HG02610 (cell line): ENCODE data around the gene FAM107A.

Source experiments
- ATAC-seq: cut with Tn5 transposase; IDR thresholded peaks from one replicate; pipeline ENCODE4 v1.9.1; 2021; ENCODE audit warnings: mild to moderate bottlenecking, moderate library complexity; ENCODE audit not compliant: unreplicated experiment

The FAM107A gene, protein sequence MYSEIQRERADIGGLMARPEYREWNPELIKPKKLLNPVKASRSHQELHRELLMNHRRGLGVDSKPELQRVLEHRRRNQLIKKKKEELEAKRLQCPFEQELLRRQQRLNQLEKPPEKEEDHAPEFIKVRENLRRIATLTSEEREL

DNA sequence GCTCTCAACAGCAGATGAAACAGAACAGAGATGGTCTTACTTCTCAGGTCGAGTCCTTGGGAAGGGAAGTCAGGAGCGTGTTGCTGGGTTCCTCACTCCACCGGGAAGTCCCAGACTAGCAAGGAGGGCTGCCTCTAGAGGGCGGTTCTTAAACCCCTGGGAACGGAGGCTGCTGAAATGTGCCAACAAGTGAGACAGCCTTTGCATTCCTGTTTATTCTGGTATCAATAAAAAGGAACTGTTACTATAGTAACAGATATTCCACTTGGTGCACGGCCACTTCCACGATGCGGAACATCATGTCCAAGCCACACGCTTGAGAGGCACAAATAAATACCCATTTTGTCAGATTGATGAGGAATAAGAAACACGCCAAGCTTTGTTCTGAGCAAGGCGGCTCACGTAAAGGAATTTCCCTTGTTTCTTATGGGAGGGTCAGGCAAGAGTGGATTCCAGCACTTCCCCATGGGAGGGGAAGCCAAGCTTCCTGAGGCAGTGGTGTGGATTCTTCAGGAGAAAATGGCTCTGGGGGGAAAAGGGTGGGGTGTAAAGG, at the start of gene FAM107A:
Gene FAM107A, minus strand, starts transcription at position 123 of the 553 bp plus-strand sequence. CDS start 7,531 bp downstream, outside the sequence.
- no peak for ATAC-seq

DNA sequence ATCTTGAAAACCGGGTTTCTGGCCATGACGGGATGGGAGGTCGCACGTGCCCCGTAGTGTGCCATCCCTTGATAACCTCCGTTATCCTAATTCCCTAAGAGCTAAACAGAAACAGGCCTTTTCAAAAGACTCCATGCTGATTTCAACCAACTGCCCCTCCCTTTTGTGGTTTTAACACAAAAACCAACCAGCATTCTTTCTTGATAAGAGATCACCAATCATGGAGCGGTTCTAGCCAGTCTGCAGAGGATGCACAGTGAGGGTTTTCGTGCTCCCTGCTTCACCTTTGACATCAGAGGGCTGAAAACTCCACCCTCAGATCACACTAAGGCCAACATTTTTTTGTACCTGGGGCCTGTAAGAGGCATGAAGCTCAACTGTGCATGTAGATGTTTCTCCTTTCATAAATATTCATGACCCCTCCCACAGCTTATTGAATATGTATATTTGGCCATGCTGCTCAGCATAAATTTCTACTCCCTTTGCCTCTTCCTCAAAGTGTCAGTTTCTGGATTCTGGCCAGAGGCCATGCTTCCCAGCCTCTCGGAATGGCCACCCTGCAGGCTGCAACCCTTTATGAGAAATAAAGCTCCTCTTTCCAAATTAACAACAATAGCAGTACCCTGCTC, 48.1 kb upstream of the FAM107A start:
- no peak for ATAC-seq

DNA sequence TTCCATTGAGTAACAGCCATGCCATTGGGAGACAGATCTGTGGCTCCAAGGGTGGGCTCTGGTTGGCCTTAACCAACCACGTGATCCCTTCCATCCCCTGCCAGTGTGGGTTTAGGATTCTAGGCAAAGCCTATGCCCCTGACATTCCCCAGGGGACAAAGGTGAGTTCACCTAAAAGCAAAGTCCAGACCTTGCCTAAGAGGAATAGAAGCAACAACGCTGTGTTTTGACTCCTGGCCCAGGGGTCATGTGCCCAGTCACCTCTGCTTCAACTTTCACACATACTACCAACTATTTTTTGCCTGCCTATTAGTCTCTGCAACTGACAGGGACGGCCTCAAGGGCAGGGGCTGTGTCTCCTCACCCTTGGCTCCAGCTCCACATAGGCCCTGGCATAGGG, 47.4 kb upstream of the FAM107A start:
- ATAC-seq, result no peak

DNA sequence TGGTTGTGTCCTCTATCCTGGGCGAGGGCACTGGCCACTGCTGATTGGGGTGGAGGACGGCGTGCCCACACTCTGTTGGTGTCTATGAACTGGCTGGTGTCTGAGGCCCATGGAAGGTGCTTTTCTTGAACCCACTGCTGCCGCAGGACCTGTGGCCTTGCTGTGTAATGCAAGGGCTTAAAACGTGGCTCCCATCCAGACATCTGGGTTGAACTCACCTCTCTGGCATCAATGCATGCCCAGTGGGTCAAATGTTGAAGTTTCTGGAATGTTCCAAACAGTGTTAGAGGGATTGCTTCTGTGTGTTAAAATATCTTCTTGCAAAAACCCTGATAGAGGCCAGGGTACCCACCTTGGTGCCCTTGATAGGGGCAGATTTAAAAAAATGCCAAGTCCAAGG, 46.8 kb upstream of the FAM107A start:
- ATAC-seq, result no peak

DNA sequence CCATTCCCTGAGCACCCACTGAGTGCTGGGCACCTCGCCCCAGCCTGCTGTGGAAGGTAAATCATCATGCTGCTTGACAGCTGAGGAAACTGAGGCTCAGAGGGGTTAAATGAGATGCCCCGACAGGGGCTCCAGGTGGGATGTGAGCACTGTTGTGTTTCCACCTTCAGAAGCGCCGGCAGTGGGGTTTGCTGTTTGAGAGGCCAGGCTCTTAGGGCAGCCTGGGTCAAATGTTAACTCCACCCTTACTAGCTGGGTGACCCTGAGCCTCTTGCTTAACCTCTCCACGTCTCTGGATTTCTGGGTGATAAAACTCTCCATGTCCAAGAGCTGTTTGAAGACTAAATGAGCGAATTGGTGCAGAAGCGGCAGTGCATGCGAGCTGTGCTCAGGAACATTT, 46.3 kb upstream of the FAM107A start:
- ATAC-seq, result no peak

DNA sequence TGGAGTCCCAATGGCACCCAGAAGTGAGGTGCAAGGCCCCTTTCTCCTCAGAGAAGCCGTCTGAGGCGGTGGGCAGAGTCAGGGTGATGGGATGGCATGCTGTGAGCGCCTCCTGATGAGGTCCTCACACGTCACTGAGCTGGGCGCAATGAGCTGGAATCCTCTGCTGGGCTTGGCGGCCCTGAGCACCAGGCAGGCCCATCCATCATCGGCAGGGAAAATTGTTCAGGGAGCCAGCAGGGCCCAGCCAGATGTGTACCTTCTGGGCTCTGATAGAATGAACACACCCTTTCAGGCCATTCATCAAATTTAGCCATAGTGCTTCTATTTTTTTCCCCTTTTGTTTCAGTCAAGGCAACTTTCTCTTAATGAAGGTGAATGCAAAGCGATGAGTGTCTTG, 45.7 kb upstream of the FAM107A start:
- no peak for ATAC-seq

DNA sequence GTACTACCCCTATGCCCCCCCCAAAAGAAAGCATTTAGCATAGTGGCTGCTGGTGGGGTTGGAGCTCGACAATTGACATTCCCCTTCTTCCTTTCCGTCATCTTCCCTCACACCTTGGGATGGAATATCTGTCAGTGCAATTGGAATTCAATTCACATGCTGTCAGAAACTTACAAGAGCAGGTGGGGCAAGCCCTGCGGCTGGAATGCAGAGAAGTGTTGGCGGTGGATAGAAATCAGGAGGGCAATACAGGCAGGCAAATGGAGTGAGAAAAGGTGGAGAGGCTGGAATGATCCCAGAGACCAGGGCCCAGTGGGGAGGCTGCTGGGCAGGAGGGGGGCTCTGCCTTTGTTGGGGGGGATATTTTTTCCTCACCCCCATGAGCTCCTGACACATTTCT, 45.2 kb upstream of the FAM107A start:
- ATAC-seq, result no peak

DNA sequence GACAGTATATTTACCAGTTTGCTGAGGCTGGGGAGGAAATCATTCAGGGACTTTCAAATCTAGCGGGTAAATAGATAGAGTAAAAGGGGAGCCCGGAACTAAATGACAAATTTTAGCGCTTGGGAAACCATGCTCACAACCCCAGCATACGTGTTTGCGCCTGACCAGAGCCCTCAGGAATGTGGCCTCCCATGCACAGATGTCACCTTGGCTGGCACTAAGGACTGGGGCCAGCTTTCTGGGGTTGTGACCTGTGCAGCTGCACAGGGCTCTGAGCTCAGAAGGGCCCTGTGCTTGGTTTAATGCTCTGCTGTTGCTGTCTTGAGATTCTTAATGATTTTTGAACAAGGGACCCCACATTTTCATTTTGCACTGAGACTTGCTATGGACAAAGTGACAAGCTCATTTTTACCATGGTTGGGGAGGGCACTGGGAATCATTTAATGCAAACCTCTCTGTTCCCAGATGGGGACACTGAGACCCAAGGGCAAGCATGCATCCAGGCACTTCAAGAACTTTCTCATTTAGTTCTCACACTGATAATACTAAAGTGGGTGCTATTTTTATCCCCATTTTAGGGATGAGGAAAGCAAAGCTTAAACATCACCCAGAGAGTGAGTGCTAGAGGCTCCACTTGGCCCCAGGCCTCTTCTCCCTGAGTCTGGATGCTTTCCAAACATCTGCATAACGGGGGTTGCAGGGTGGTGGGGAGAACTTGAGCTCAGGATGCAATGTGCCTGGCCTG, 44.1 kb upstream of the FAM107A start:
- ATAC-seq, result no peak

DNA sequence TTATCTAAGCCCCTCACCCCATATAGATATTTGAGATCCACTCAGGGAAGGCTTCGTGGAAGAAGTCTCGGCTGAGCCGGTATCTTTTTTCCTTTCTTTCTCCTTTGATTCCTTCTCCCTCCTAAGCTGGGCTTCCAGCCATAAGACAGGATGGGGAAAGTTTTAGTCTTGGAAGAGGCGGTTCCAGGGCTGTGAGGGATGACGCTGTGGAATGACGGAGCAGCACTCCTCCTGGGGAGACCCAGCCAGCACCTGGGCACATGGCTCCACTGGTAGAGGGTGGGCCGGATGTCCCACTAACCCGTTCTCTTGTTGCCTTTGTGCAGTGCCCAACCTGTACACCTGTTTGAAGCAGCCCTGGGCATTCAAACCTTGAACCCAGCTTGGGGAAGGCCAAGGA, 43.2 kb upstream of the FAM107A start:
- no peak for ATAC-seq

DNA sequence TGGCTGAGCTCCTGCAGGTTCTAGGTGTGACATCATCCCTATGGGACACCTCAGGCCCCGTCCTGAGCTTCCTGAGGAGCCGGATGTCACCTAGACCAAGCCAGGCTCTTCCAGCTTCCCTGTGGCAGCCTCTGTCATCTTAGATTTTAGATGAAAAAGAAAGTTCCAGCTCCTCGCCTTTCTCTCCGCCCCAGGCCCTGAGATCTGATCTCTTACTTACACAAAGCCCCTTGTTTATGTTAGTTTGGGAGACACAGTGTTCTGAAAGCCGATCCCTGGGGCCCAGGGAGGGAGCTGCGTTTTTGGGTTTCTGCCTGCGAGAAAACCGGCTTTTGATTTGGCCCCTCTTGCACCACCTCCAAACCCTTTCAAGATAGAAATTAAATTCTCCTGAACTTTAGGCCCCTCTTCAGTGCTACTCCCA, 40.2 kb upstream of the FAM107A start:
- ATAC-seq, result no peak

DNA sequence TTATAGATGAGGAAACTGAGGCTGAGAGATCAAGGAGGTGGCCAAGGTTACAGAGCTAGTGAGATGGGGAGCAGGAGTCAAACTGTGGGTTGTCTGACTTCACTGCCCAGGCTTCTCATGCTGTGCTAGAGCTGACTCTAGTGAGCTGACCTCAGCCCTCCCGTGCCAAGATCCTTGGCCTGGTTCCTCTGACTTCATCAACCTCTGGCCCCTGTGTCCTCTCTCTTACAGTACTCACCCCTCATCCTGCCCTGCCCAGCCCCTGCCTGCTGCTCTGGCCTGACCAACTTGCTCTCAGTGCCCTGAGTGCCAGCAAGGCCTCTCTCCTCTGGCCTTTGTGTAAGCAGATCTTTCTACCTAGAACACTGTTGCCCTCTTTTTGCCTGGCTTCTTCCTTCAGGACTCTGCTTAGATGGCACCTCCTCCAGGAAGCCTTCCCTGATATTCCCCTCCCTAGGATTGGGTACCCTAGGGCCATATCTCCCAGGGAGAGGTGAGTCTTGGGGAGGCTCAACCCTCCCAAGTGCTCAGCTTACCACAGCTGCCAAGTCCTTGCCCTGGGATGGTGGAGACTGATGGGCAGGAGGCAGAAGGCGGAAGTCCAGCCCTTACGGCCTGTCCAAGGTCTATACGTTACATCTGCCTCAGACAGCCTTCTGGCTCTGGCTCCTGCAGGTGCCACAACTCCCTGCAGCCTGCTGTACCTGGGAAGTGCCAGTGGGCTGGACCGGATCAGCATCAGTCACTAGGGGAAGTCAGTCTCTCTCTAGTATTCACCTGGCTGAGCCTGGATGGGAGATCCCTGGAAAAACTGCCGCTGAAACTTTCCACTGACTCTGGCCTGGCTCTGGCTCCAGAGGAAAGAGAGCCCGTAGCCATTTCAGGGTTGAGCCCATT, 36.3 kb upstream of the FAM107A start:
- no peak for ATAC-seq

DNA sequence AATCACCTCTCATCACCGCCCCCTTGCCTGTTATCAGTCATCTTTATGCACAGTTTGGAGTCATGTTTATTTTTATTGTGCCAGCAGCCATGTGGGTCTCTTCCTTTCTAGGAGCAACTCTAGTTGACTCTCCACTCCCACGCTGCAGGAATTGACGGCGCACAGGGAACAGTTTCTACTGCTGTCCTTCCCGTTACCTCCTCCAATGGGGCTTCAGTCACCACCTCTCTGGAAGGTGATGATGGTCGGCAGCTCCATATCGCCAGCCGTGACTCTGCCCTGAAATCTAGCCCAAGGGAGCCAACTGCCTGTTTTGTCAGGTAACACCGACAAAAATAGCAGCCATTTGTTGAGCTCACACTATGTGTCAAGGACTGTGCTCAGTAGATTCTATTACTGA, 35.6 kb upstream of the FAM107A start:
- no peak for ATAC-seq

DNA sequence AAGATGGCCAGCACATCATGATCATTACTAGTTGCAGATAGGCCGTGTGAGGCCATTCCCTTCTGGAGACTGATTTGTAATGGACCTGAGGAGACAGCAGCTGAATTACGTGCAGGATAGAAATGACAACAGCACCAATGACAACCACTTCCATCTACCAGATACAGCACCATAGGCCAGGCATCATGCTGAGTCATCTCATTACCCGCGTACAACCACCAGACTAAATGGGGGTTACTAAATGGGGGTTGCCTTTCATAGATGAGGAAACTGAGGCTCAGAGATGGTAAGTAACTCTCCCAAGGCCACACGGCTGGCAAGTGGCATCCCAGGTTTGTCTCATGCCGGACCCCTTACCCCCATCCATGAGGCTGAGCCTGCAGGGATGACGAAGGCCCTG, 32.8 kb upstream of the FAM107A start:
- no peak for ATAC-seq

DNA sequence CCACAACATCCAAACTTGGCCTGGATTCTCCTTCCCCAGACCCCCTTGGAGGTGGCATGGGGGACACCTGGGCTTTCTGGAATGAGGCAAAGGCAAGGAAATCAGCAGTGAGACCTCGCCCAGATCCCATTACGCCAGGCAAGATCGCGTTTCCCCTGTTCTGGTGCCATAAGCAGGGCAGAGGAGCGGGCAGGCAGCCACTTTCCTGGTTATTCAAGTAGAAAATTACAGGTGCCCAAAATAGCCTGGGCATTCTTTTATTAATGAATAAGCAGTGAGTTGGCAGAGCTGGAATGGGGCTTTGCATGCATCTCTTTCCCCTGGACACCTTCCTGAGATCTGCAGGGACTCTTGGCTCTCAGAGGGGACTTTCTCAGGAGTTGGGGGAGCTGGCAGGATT, 31.5 kb upstream of the FAM107A start:
- no peak for ATAC-seq

DNA sequence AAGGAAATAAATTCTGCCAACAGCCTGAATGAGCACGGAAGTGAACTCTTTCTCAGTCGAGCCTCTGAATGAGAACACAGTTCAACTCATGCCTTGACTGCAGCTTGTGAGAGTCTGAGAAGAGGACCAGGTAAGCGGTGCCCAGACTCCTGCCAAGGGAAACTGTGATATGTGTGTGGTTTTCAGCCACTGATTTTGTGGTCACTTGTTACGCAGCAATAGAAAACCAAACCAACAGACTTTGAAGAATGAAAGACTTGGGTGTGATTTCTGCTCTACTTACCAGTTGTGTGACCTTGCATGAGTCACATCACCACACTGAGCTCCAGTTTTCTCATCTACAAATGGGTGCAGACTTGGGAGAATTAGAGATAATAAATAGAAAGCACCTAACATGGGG, 30.6 kb upstream of the FAM107A start:
- no peak for ATAC-seq

DNA sequence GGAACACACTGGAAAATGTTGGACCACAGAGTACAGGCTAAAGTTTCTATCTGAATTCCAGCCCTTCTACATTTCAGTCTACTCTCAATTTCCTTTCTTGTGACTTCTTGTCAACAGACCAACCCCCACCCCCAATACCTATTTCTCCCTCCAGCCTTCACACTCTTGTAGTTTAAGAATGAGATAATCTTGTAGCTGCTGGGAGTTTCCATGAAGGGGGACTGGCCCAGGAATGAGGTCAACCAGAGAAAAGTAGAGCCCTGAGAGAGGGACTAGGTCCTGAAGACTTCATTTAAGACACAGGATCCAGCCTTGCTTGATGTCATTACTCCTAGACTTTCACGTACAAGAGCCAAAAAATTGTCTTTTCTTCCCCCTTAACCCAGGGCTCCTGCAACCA, 29.5 kb upstream of the FAM107A start:
- ATAC-seq, result no peak

DNA sequence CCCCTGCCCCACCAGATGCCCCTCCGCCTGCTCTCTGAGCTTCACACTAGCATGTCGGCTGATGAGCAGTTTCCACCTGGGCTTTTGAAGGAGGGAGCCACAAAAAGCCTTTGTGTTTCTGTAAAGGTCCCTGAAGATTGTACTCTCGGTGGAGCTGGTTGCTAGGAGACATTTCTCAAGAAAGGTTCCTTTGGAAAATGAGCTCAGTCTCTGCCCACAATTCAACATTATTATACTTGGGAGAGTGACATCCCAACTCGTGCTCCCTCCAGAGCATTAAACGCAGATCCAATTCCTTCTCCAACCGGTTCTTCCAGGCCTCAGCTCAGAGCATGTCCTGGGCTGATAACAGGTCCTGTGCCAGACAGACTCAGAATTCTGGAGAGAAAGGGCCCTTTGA, 26.8 kb upstream of the FAM107A start:
- no peak for ATAC-seq

DNA sequence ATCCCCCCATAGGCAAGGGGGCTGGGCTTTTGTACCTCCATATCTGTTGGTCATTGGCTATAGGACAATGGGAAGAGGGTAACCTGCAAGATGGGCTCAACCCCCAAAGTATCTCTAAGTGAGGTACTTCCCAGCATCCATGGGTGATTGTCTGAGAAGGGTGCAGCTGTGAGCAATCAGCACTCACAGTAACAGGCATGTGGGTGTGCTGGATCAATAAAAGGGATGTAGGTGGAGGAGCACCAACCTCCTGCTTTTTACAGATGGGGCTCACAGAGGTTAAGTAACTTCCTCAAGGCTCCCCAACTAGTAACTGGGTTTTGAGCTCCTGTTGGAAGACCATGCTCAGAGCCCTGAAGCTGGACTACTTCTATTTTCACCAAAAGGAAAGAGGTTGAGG, 26.4 kb upstream of the FAM107A start:
- no peak for ATAC-seq

DNA sequence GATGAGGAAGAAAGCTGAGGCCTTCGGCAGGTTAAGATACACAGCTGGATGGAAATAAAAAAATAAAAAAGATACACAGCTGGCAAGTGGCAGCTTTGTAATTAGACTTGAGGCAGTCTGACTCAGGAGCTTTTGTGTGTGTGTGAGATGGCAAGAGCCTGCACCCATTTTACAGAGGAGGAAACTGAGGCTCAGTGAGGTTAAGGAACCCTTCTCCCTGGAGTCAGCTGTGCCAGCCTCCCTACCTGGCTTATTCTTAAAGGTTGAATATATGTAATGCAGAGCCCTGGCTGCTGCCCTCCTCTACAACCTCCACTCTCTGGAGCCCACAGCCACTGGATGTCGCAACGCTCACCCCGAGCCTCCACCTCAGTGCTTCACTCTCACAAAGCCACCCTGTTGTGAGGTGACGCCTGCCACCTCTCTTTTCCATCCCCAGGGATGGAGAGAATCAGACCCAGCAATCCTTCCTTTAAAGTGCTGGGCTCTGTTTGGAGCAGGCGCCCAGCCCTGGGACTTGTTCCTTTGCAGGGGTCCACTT, 20.6 kb upstream of the FAM107A start:
- ATAC-seq, result no peak

DNA sequence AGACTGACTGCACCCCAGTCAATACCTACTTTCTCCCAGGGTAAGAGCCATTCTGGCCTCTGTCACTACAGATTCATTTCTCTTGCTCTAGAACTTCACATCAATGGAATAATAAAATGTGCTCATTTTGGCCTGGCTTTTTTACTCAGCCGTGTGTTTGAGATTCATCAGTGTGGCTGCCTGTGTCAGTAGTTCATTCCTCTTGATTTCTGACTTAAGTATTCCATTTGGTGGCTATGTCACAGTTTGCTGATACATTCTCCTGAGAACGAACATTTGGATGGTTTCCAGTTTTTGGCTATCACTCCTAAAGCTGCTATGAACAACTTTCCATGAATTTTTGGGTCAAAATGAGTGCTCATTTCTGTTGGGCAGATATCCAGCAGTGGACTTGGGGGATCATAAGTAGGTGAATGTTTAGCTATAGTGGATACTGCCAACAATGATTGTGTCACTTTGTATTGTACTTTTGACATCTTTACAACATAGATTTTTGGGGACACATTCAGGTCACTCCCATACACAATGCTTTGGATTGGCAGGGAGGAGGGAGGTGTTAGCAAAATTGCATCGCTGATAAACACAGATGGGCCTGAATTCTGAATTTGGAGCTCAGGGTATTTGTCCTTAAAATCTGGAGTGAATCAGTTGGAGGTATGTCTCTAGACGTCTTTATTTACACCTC, 19.8 kb upstream of the FAM107A start:
- no peak for ATAC-seq
